PC-3 (cell line): Measurements from ENCODE around the gene CFL1. TPM values are rescaled to one million over a fixed set of nuclear protein-coding genes. Genes with fewer than 3 reads are reported as not detected.

Experiments
- ATAC-seq: fragments of 200-7000 bp; cut with Tn5 transposase; 2 replicates; pipeline ENCODE4 v1.9.1; 2020; ENCODE audit warnings: mild to moderate bottlenecking, moderate library complexity
- BruUV-seq: library from RNA; stranded (reverse); fragments of 400-500 nt; replicated peaks from 2 replicates; lab custom pipeline; 2021; lab: Mats Ljungman, UMichigan
- CTCF ChIA-PET: fragments of 300-600 bp; sonication (Branson Sonifier 250); formaldehyde crosslinking; loops from one replicate; lab custom pipeline; 2022; ENCODE audit warnings: antibody characterized with exemption; lab: Charles Lee
- POLR2A ChIA-PET: fragments of 300-600 bp; sonication (Branson Sonifier 250); formaldehyde crosslinking; loops from one replicate; lab custom pipeline; 2022; ENCODE audit warnings: antibody characterized with exemption; ENCODE audit not compliant: unreplicated experiment; lab: Charles Lee
- DNase-seq: peaks from one replicate; pipeline ENCODE4 v3.0.0-alpha.2; 2015
- H2AFZ ChIP-seq: fragments of 300-600 bp; sonication (generic); 2 replicates; pipeline ENCODE4 v1.6.0; 2016; ENCODE audit warnings: antibody characterized with exemption, low read length
- H3F3A ChIP-seq: fragments of 300-600 bp; sonication (generic); one replicate; pipeline ENCODE4 v1.6.0; 2017; ENCODE audit warnings: antibody characterized with exemption, low read length, control low read depth, mild to moderate bottlenecking; ENCODE audit not compliant: unreplicated experiment
- H3K27ac ChIP-seq: fragments of 300-600 bp; sonication (generic); 2 replicates; pipeline ENCODE4 v1.5.1; 2016; ENCODE audit warnings: mild to moderate bottlenecking, low read length
- H3K27me3 ChIP-seq: fragments of 300-600 bp; sonication (generic); 2 replicates; pipeline ENCODE4 v1.6.1; 2016; ENCODE audit warnings: low read length, mixed read lengths
- H3K36me3 ChIP-seq: fragments of 300-600 bp; sonication (generic); 2 replicates; pipeline ENCODE4 v1.6.1; 2016; ENCODE audit warnings: low read depth, mixed run types, low read length, mixed read lengths
- H3K4me1 ChIP-seq: fragments of 300-600 bp; sonication (generic); 2 replicates; pipeline ENCODE4 v1.5.1; 2016; ENCODE audit warnings: low read length; ENCODE audit not compliant: insufficient read depth
- H3K4me2 ChIP-seq: fragments of 300-600 bp; sonication (generic); 2 replicates; pipeline ENCODE4 v1.6.0; 2016; ENCODE audit warnings: low read length
- H3K4me3 ChIP-seq: fragments of 300-600 bp; sonication (generic); 2 replicates; pipeline ENCODE4 v1.5.1; 2016; ENCODE audit warnings: mild to moderate bottlenecking, low read length, mixed read lengths
- H3K79me2 ChIP-seq: fragments of 300-600 bp; sonication (generic); 2 replicates; pipeline ENCODE4 v1.6.1; 2017; ENCODE audit warnings: low read length, mixed read lengths
- H3K9ac ChIP-seq: fragments of 300-600 bp; sonication (generic); 2 replicates; pipeline ENCODE4 v1.6.0; 2016; ENCODE audit warnings: mild to moderate bottlenecking, low read length
- H3K9me2 ChIP-seq: fragments of 300-600 bp; sonication (generic); replicated peaks from 2 replicates; pipeline ENCODE4 v1.6.1; 2016; ENCODE audit warnings: mixed run types, low read length, mixed read lengths
- H3K9me3 ChIP-seq: fragments of 300-600 bp; sonication (generic); 2 replicates; pipeline ENCODE4 v1.6.1; 2016; ENCODE audit warnings: low read length, mixed read lengths
- H4K20me1 ChIP-seq: fragments of 300-600 bp; sonication (generic); 2 replicates; pipeline ENCODE4 v1.6.1; 2016; ENCODE audit warnings: low read length, mixed read lengths
- EZH2 ChIP-seq: fragments of 300-600 bp; sonication (generic); IDR thresholded peaks from one replicate; pipeline ENCODE4 v1.6.1; 2017; ENCODE audit warnings: antibody characterized with exemption, mild to moderate bottlenecking, low read length; ENCODE audit not compliant: unreplicated experiment
- EZH2phosphoT487 ChIP-seq: fragments of 300-600 bp; sonication (generic); IDR thresholded peaks from 2 replicates; pipeline ENCODE4 v1.6.1; 2018; ENCODE audit warnings: mild to moderate bottlenecking, antibody characterized with exemption, low read length, borderline replicate concordance
- intact Hi-C: fragments of 100-400 bp; cut with micrococcal nuclease; formaldehyde crosslinking; loops from 2 replicates; pipeline ENCODE4 v1.9.0; 2023
- total RNA-seq: library from RNA; depleted of rRNA; stranded (reverse); fragments of >200 nt; gene quantifications from 2 replicates; pipeline ENCODE4 v1.2.3, GENCODE V29; 2014
- TF ChIP-seq, protein P1 (sequence below): fragments of 300-600 bp; sonication (generic); conservative IDR thresholded peaks from 2 replicates; pipeline ENCODE4 v1.5.1; 2017; ENCODE audit warnings: antibody characterized with exemption, low read depth, mild to moderate bottlenecking, low read length

Gene CFL1
- total RNA-seq, 1 experiment from 2014 or later: 2,710 TPM

DNA sequence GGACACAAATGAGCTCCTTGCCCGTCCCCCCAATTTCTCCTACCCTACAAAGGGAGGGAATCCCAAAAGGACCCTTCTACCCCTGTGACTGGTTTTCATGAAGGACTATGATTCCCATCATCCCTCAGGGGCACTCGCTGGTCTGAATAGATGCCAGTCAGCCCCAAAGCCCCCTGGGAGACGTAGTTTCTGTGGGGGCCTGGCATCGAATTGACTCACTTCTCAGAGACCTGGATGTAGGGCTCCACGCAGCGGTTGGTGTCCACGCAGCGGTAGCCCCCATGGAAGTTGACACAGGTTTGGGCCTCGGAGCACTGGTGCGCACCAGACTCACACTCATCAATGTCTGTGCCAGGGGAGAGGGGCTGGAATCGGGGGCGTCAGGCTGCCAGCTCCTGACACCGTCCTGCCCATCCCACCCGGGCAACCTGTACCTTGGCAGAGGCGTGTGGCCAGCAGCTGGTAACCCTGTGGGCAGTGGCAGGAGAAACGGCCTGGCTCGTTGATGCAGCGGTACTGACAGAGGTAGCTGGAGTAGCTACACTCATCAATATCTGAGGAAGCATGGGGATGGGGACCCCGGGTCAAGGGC lies 10.2 kb upstream of the CFL1 start:
- H2AFZ ChIP-seq: no peak overlapping the region
- ChIA-PET CTCF (interaction anchor here (0.7 kb wide), 1 partner anchor 8 kb away, joined by 4 read pairs; the partner anchor contains the start of gene MUS81), POLR2A (interaction anchor here (0.6 kb wide), 1 partner anchor 32 kb away, joined by 3 read pairs; no protein-coding TSS in a partner anchor)
- intact Hi-C loops: no loop called here
- no peak overlapping the region for H3K4me2 ChIP-seq
- H3K9me2 ChIP-seq: no peaks in the 10 kb centered on the region
- no peaks in the 10 kb centered on the region for H3F3A ChIP-seq
- H3K4me1 ChIP-seq: peaks cover 4% of the 10 kb centered on the region
- no peak for TF ChIP-seq EZH2
- no peak for TF ChIP-seq EZH2phosphoT487
- TF ChIP-seq, protein P1, sequence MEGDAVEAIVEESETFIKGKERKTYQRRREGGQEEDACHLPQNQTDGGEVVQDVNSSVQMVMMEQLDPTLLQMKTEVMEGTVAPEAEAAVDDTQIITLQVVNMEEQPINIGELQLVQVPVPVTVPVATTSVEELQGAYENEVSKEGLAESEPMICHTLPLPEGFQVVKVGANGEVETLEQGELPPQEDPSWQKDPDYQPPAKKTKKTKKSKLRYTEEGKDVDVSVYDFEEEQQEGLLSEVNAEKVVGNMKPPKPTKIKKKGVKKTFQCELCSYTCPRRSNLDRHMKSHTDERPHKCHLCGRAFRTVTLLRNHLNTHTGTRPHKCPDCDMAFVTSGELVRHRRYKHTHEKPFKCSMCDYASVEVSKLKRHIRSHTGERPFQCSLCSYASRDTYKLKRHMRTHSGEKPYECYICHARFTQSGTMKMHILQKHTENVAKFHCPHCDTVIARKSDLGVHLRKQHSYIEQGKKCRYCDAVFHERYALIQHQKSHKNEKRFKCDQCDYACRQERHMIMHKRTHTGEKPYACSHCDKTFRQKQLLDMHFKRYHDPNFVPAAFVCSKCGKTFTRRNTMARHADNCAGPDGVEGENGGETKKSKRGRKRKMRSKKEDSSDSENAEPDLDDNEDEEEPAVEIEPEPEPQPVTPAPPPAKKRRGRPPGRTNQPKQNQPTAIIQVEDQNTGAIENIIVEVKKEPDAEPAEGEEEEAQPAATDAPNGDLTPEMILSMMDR: no peak
- no peaks in the 10 kb centered on the region; the same call in 1 of the 2 replicates for H3K79me2 ChIP-seq
- no peak overlapping the region for H3K4me3 ChIP-seq
- no peaks in the 10 kb centered on the region for H3K9me3 ChIP-seq
- H4K20me1 ChIP-seq: no peaks in the 10 kb centered on the region
- H3K27me3 ChIP-seq: no peaks in the 10 kb centered on the region
- H3K36me3 ChIP-seq: peaks cover 20% of the 10 kb centered on the region; the same call in 1 of the 2 replicates
- no peak overlapping the region for H3K9ac ChIP-seq
- H3K27ac ChIP-seq: no peak overlapping the region
- ATAC-seq (no peak), DNase-seq (no peak)
- no TSS peak for BruUV-seq

DNA sequence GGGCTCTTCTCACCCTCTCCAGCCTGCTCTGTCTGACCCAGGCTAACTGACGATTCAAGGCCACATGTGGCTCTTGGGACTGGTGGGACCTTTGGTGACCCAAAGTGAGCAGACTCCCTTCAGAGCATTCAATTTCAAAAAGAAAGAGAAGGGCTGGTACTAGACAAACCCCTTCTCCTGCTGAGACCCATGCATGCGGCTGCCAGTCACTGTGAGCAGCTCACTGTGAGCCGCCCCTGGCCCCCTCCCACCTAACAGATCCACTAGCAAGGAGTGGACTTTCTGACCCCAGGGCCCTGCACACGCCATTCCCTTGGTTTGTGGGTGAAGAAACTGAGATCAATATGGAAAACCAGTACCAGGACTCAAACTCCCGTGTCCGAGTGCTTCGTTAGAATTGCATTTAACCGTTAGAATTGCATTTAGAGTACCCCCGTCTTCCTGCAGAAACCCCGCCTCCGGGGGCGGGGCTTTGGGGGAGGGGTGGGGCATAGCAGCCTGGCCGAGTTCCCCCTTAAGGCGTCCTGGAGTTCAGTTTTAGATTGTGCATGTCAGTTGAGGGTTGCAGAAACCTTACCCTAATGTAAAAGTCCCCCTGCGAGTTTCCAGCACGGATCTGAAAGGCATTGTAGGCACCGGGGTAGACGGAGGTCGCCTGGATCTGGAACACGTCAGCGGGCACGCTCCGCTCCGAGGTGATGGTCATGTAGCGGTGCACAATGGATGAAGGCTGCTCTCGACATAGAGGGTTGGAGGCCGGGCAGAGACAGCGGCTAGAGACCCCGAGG lies 9.5 kb upstream of the CFL1 start:
- no peaks in the 10 kb centered on the region for H3F3A ChIP-seq
- CTCF ChIA-PET: no interaction called here
- no peak overlapping the region for H3K9ac ChIP-seq
- H3K79me2 ChIP-seq: peaks cover 6% of the 10 kb centered on the region; the same call in 1 of the 2 replicates
- no peaks in the 10 kb centered on the region for H3K9me2 ChIP-seq
- no peaks in the 10 kb centered on the region for H4K20me1 ChIP-seq
- H3K27ac ChIP-seq: no peak overlapping the region
- POLR2A ChIA-PET: no interaction called here
- H3K27me3 ChIP-seq: no peaks in the 10 kb centered on the region
- no TSS peak for BruUV-seq
- H3K4me2 ChIP-seq: no peak overlapping the region
- intact Hi-C loops: no loop called here
- no peak overlapping the region for H2AFZ ChIP-seq
- H3K9me3 ChIP-seq: no peaks in the 10 kb centered on the region
- ATAC-seq (no peak), DNase-seq (no peak)
- peaks cover 20% of the 10 kb centered on the region; the same call in 1 of the 2 replicates for H3K36me3 ChIP-seq
- no peaks in the 10 kb centered on the region for H3K4me1 ChIP-seq
- TF ChIP-seq, protein P1: no peak
- TF ChIP-seq EZH2 (no peak), EZH2phosphoT487 (no peak)
- H3K4me3 ChIP-seq: no peak overlapping the region
